OCI-LY1 (cell line): ENCODE results near the gene RGS7BP.

ENCODE experiments used
- EZH2 ChIP-seq: fragments of 200-600 bp; sonication (generic), shearing (Covaris generic); IDR thresholded peaks from 2 replicates; pipeline ENCODE4 v1.8.0; 2017; ENCODE audit warnings: borderline replicate concordance, mixed run types, mild to moderate bottlenecking, antibody characterized with exemption, low read length, moderate library complexity, mixed read lengths
- TF ChIP-seq, protein P1 (sequence below): fragments of 200-600 bp; sonication (generic), shearing (Covaris generic); IDR thresholded peaks from 2 replicates; pipeline ENCODE4 v1.5.1; 2017; ENCODE audit warnings: mild to moderate bottlenecking, antibody characterized with exemption, low read length, moderate library complexity, mixed read lengths

DNA sequence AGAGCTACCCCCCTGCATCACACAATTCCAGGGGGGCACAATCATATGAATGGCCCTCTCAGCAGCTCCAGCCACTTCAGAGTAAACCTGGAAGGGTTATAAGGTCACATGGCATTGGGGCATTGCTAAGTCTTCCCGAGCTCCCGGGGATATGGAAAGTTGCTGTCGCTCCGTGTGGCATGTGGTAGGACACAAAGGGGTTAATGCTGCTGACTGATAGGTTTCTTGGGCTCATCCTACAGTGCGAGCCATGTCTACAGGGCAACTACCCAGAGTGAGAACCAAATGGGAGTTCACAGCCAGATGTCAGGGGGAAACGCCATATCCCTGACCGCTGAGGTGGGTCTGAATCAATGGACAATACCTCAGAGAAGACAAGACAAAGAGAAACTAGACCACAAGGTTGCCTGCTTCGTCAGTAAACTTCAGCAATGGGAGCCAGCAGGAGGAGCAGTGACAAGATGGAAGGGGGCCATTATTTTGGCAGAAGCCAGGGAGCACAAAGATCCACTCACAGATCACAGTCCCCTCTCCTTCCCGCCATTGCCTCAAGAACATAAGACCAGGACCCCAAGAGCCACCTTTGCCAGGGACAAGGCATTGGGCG, 132.1 kb downstream of the RGS7BP start:
- TF ChIP-seq, protein P1, sequence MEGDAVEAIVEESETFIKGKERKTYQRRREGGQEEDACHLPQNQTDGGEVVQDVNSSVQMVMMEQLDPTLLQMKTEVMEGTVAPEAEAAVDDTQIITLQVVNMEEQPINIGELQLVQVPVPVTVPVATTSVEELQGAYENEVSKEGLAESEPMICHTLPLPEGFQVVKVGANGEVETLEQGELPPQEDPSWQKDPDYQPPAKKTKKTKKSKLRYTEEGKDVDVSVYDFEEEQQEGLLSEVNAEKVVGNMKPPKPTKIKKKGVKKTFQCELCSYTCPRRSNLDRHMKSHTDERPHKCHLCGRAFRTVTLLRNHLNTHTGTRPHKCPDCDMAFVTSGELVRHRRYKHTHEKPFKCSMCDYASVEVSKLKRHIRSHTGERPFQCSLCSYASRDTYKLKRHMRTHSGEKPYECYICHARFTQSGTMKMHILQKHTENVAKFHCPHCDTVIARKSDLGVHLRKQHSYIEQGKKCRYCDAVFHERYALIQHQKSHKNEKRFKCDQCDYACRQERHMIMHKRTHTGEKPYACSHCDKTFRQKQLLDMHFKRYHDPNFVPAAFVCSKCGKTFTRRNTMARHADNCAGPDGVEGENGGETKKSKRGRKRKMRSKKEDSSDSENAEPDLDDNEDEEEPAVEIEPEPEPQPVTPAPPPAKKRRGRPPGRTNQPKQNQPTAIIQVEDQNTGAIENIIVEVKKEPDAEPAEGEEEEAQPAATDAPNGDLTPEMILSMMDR = no peak; the same call in 1 of the 2 replicates
- no peak for TF ChIP-seq EZH2
